Measurements from ENCODE around the gene CNGA4. TPM values are rescaled to one million over a fixed set of nuclear protein-coding genes. Genes with fewer than 3 reads are reported as not detected.
"Not testable (repeated sequence)": the region's sequence is repeated elsewhere in the genome, so short reads cannot be mapped to it uniquely, and the experiment has no call there.

The CNGA4 gene
- total RNA-seq, 1 donor from 2014 or later, result not detected

GRCh38 chr11:6260207-6260726 is 21.4 kb downstream of the CNGA4 start:
- no peak for DNase-seq (ENCODE audit: low spot score)

- no peak for DNase-seq (ENCODE audit: low spot score)
Measured at GRCh38 chr11:6263662-6264061, 24.8 kb downstream of the CNGA4 start.

- no peak for DNase-seq (ENCODE audit: low spot score)
Measured at GRCh38 chr11:6268820-6269219, 29.9 kb downstream of the CNGA4 start.

GRCh38 chr11:6269994-6270393 is 31.1 kb downstream of the CNGA4 start:
- DNase-seq (ENCODE audit: low spot score), result no peak

GRCh38 chr11:6270584-6271246 is 31.8 kb downstream of the CNGA4 start:
- DNase-seq (ENCODE audit: low spot score), result no peak

GRCh38 chr11:6271598-6271997 is 32.7 kb downstream of the CNGA4 start:
- no peak for DNase-seq (ENCODE audit: low spot score)

GRCh38 chr11:6273188-6273587 is 34.3 kb downstream of the CNGA4 start:
- DNase-seq (ENCODE audit: low spot score), result no peak

- not testable (repeated sequence) for DNase-seq (ENCODE audit: low spot score)
Measured at GRCh38 chr11:6280809-6281208, 41.9 kb downstream of the CNGA4 start.

GRCh38 chr11:6283453-6284023 is 44.6 kb downstream of the CNGA4 start:
- no peak for DNase-seq (ENCODE audit: low spot score)

GRCh38 chr11:6284250-6284649 is 45.4 kb downstream of the CNGA4 start:
- DNase-seq (ENCODE audit: low spot score), result no peak

- no peak for DNase-seq (ENCODE audit: low spot score)
Measured at GRCh38 chr11:6285019-6285418, 46.1 kb downstream of the CNGA4 start.

Other genes with a start within 250 kb of the CNGA4 start
- gene OR56A4, start 232.1 kb upstream of the CNGA4 start, total RNA-seq, result not detected
- 0.03 TPM for gene OR56A1, start 208.3 kb upstream of the CNGA4 start, total RNA-seq
- gene OR56B4, start 131.4 kb upstream of the CNGA4 start, total RNA-seq, result not detected
- not detected for gene OR52B2, start 68.8 kb upstream of the CNGA4 start, total RNA-seq
- gene OR52W1, start 39.9 kb upstream of the CNGA4 start, total RNA-seq, result not detected
- not detected for gene C11orf42, start 33.5 kb upstream of the CNGA4 start, total RNA-seq
- gene FHIP1B, start 4.5 kb upstream of the CNGA4 start, total RNA-seq, result 23.2 TPM
- not detected for gene CCKBR, start 20.7 kb downstream of the CNGA4 start, total RNA-seq
- 56.0 TPM for gene CAVIN3, start 81.4 kb downstream of the CNGA4 start, total RNA-seq
- 34.4 TPM for gene SMPD1, start 151.4 kb downstream of the CNGA4 start, total RNA-seq
- gene APBB1, start 180.0 kb downstream of the CNGA4 start, total RNA-seq, result 31.3 TPM
- gene HPX, start 201.9 kb downstream of the CNGA4 start, total RNA-seq, result 1.1 TPM
- gene TRIM3, start 234.9 kb downstream of the CNGA4 start, total RNA-seq, result 20.5 TPM
- 41.5 TPM for gene ARFIP2, start 242.2 kb downstream of the CNGA4 start, total RNA-seq
- gene TIMM10B, start 242.4 kb downstream of the CNGA4 start, total RNA-seq, result 35.9 TPM

All from mesenteric fat pad (tissue), 1 donor.